Stimulated activated CD4-positive, alpha-beta T cell treated with anti-CD3 and anti-CD28 coated beads, Interleukin-4, amount 100 ng/mL, for 48 hours (primary cell): ENCODE results near the gene TMEM108.

Experiments
- DNase-seq, 2 donors: peaks; one replicate each; pipeline ENCODE4 v3.0.0-alpha.2; 2020; ENCODE audit warnings: low read depth in 2 of 2

The TMEM108 gene

GRCh38 chr3:133054586-133054985 lies 16.4 kb downstream of the TMEM108 start:
- DNase-seq, result no peak

- DNase-seq, result no peak
These were observed 17.1 kb downstream of the TMEM108 start for GRCh38 chr3:133055339-133055738.

- no peak for DNase-seq
These were observed 20.1 kb downstream of the TMEM108 start for GRCh38 chr3:133058243-133058642.

- no peak for DNase-seq
These were observed 20.6 kb downstream of the TMEM108 start for GRCh38 chr3:133058831-133059230.

- DNase-seq, result no peak
These were observed 27.2 kb downstream of the TMEM108 start for GRCh38 chr3:133065193-133065961.

- no peak for DNase-seq
These were observed 27.8 kb downstream of the TMEM108 start for GRCh38 chr3:133066026-133066425.

GRCh38 chr3:133069556-133070286 lies 31.5 kb downstream of the TMEM108 start:
- DNase-seq, result no peak

GRCh38 chr3:133074977-133075376 lies 36.8 kb downstream of the TMEM108 start:
- no peak for DNase-seq

GRCh38 chr3:133077688-133078087 lies 39.5 kb downstream of the TMEM108 start:
- no peak for DNase-seq

- DNase-seq, result no peak
These were observed 41.4 kb downstream of the TMEM108 start for GRCh38 chr3:133079621-133080020.

GRCh38 chr3:133081016-133081415 lies 42.8 kb downstream of the TMEM108 start:
- DNase-seq, result no peak

GRCh38 chr3:133083395-133083794 lies 45.2 kb downstream of the TMEM108 start:
- no peak for DNase-seq

- no peak for DNase-seq
These were observed 51.8 kb downstream of the TMEM108 start for GRCh38 chr3:133089906-133090485.

- DNase-seq, result no peak
These were observed 54.5 kb downstream of the TMEM108 start for GRCh38 chr3:133092681-133093080.

- no peak for DNase-seq
These were observed 55.2 kb downstream of the TMEM108 start for GRCh38 chr3:133093366-133093765.

- DNase-seq, result no peak
These were observed 58.9 kb downstream of the TMEM108 start for GRCh38 chr3:133096900-133097613.

- no peak for DNase-seq
These were observed 65.5 kb downstream of the TMEM108 start for GRCh38 chr3:133103706-133104105.

- no peak for DNase-seq
These were observed 68.0 kb downstream of the TMEM108 start for GRCh38 chr3:133106169-133106568.

- DNase-seq, result no peak
These were observed 74.5 kb downstream of the TMEM108 start for GRCh38 chr3:133112666-133113065.

- no peak for DNase-seq
These were observed 75.3 kb downstream of the TMEM108 start for GRCh38 chr3:133113526-133113925.

- no peak for DNase-seq
These were observed 75.9 kb downstream of the TMEM108 start for GRCh38 chr3:133113927-133114597.

GRCh38 chr3:133115176-133115575 lies 77.0 kb downstream of the TMEM108 start:
- no peak for DNase-seq
